Measurements from ENCODE around the gene CFP. TPM values are rescaled to one million over a fixed set of nuclear protein-coding genes. Genes with fewer than 3 reads are reported as not detected.
"Not testable (repeated sequence)": the region's sequence is repeated elsewhere in the genome, so short reads cannot be mapped to it uniquely, and the experiment has no call there.

CFP gene
- total RNA-seq (2022) (0.34 and 0.88 TPM in 2 replicates), Bru-seq, nascent RNA (percentile 27 among the genes with signal in this experiment), BruChase-seq, experiment 1, labeled RNA remaining after a 2-hour chase (percentile 33 among the genes with signal in this experiment), BruChase-seq, experiment 2, labeled RNA remaining after a 6-hour chase (percentile 36 among the genes with signal in this experiment)
- long read RNA-seq, result 0 reads

DNA sequence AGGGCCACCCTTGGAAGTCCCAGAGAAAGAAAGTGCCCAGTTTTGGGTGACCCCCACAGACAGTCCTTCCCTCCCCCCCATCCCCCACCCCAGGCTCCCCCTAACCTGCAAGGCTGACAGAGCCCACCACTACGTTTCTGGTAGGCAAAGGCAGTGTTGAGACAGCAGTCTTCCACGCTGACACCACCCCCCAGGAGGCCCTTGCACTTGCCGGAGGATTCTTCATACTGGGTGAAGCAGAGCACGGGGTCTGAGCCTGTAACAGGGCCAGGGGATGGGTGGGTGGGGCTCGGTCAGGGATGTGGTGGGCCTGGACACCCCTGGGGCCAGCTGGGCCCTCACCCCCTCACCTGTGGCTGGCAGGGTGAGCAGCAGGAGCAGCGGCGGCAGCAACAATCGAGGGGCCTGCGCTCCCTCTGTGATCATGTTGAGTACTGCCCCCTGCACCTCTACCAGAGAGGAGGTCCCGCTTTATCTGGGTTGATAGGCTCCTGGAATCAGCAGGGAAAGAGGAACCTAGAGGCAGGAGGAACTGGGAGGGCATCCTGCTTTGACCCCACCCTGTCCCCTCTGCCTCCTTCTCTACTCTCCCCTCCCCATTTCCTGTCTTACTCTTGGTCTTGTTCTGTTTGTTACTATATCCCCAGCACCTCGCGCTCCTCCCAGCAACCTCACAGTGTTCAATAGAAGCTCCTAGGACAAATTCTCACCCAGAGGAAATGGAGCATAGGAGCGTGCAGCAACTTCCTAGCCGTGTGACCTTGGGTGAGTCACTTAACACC lies at the start of gene CFP:
Gene CFP (minus strand): TSS at position 512 of the 782 bp plus-strand sequence. CDS start 86 bp downstream, at position 426.
- H3K9me3 ChIP-seq, result no peaks in the 10 kb centered on the region
- no TSS peak for BruUV-seq (replicated peaks)
- H3K27me3 Mint-ChIP-seq (ENCODE audit: insufficient read depth, unreplicated experiment), result no peaks in the 10 kb centered on the region
- no peak within 1 kb of the TSS for H3K4me3 Mint-ChIP-seq (ENCODE audit: unreplicated experiment)
- peak within 1 kb of the TSS; percentile 57 for H3K27ac Mint-ChIP-seq (ENCODE audit: unreplicated experiment)
- no peaks in the 10 kb centered on the region for H3K27me3 ChIP-seq (replicated peaks; ENCODE audit: control insufficient read depth, insufficient read depth, low read length)
- TF ChIP-seq, protein P1, sequence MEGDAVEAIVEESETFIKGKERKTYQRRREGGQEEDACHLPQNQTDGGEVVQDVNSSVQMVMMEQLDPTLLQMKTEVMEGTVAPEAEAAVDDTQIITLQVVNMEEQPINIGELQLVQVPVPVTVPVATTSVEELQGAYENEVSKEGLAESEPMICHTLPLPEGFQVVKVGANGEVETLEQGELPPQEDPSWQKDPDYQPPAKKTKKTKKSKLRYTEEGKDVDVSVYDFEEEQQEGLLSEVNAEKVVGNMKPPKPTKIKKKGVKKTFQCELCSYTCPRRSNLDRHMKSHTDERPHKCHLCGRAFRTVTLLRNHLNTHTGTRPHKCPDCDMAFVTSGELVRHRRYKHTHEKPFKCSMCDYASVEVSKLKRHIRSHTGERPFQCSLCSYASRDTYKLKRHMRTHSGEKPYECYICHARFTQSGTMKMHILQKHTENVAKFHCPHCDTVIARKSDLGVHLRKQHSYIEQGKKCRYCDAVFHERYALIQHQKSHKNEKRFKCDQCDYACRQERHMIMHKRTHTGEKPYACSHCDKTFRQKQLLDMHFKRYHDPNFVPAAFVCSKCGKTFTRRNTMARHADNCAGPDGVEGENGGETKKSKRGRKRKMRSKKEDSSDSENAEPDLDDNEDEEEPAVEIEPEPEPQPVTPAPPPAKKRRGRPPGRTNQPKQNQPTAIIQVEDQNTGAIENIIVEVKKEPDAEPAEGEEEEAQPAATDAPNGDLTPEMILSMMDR (IDR thresholded peaks at IDR 0.05; ENCODE audit: insufficient read depth in 1 of 2, low read depth in 1 of 2, low read length in 1 of 2, severe bottlenecking in 1 of 2, unreplicated experiment in 1 of 2), result no peak
- intact Hi-C loops (cut with micrococcal nuclease; ENCODE audit: unreplicated experiment), result loop anchor here (1.0 kb wide), 2 partner anchors 68 to 88 kb away; partner anchors contain the start of gene ARAF
- no peaks in the 10 kb centered on the region for H3K4me1 ChIP-seq
- DNase-seq, result no peak
- ChIA-PET CTCF (interaction anchor here (0.5 kb wide), 1 partner anchor 910 kb away, joined by 8 read pairs; the partner anchor contains the start of gene TBC1D25), POLR2A (no interaction called here)
- H3K4me1 Mint-ChIP-seq (ENCODE audit: low read depth, unreplicated experiment), result no peaks in the 10 kb centered on the region
- H3K4me3 ChIP-seq (ENCODE audit: low read depth, low read length), result no peak within 1 kb of the TSS
- no peaks in the 10 kb centered on the region for H3K36me3 ChIP-seq (ENCODE audit: control insufficient read depth, insufficient read depth, low read length)
- no peaks in the 10 kb centered on the region for H3K9me3 Mint-ChIP-seq (ENCODE audit: unreplicated experiment)
- H3K36me3 Mint-ChIP-seq (ENCODE audit: insufficient read depth, unreplicated experiment), result peaks cover 9% of the 10 kb centered on the region

DNA sequence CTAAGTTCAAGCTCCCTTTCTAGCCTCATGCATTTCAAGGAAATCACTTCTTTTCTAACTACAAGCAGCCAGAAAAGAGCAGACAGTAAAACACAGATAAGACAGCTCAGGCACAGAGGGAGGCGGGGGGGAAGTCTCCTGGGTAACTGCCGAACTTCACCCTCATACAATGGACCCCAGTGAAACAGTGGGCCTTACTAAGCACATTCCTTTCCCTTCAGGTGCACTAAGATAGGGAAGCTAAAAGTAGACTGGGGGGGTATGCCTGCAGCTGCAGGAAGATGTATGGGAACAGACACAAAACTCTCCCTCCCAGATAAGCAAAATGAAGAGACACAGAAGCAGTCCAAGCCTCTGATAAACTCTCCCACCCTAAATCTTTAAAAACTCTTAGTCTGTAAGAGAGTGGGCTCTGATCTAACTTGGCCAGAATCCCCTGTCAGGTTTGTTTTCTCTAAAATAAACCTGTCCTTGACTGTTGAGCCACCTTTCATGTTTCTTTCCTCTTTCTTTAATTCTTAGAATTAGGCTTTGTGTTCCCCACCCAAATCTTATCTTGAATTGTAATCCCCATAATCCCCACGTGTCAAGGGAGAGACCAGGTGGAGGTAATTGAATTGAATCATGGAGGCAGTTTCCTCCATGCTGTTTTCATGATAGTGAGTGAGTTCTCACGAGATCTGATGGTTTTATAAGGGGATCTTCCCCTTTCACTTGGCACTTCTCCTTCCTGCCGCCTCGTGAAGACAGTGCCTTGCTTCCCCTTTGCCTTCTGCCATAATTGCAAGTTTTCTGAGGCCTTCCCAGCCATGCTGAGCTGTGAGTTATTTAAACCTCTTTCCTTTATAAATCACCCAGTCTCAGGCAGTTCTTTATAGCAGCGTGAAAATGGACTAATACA lies 46.5 kb upstream of the CFP start:
- H3K27me3 Mint-ChIP-seq (ENCODE audit: insufficient read depth, unreplicated experiment); BruUV-seq (replicated peaks); H3K4me1 ChIP-seq; H3K36me3 Mint-ChIP-seq (ENCODE audit: insufficient read depth, unreplicated experiment); H3K9me3 ChIP-seq; intact Hi-C loops (cut with micrococcal nuclease; ENCODE audit: unreplicated experiment); H3K27ac Mint-ChIP-seq (ENCODE audit: unreplicated experiment); H3K4me3 ChIP-seq (ENCODE audit: low read depth, low read length); H3K4me3 Mint-ChIP-seq (ENCODE audit: unreplicated experiment); H3K27me3 ChIP-seq (replicated peaks; ENCODE audit: control insufficient read depth, insufficient read depth, low read length); DNase-seq; CTCF ChIA-PET; H3K9me3 Mint-ChIP-seq (ENCODE audit: unreplicated experiment); POLR2A ChIA-PET; H3K36me3 ChIP-seq (ENCODE audit: control insufficient read depth, insufficient read depth, low read length); H3K4me1 Mint-ChIP-seq (ENCODE audit: low read depth, unreplicated experiment): not testable (repeated sequence)

DNA sequence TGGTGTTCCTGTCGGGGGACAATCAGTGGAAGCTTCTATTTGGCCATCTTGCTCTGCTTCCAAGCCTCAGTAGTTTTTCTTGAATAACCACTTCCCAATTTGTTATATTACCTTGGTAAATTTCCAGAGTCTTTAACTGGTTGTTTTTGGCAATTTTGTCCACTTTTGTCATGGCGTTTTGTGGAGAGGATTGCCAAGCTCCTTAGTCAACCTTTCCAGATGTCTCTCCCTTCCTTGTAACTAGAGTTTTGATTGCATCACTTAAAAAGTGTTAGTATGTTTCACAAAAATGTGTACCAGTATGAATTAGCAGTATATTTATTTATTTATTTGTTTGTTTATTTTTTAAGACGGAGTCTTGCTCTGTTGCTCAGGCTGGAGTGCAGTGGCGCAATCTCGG lies 45.0 kb upstream of the CFP start:
- H3K36me3 Mint-ChIP-seq (ENCODE audit: insufficient read depth, unreplicated experiment), result no peaks in the 10 kb centered on the region
- H3K4me3 Mint-ChIP-seq (ENCODE audit: unreplicated experiment), result no peak overlapping the region
- no peak for DNase-seq
- H3K4me1 Mint-ChIP-seq (ENCODE audit: low read depth, unreplicated experiment), result no peaks in the 10 kb centered on the region
- no peaks in the 10 kb centered on the region for H3K36me3 ChIP-seq (ENCODE audit: control insufficient read depth, insufficient read depth, low read length)
- BruUV-seq (replicated peaks), result no TSS peak
- no peaks in the 10 kb centered on the region for H3K27me3 Mint-ChIP-seq (ENCODE audit: insufficient read depth, unreplicated experiment)
- H3K27me3 ChIP-seq (replicated peaks; ENCODE audit: control insufficient read depth, insufficient read depth, low read length), result no peaks in the 10 kb centered on the region
- H3K9me3 ChIP-seq, result no peaks in the 10 kb centered on the region
- no peak overlapping the region for H3K4me3 ChIP-seq (ENCODE audit: low read depth, low read length)
- ChIA-PET POLR2A (no interaction called here), CTCF (no interaction called here)
- TF ChIP-seq, protein P1 (IDR thresholded peaks at IDR 0.05; ENCODE audit: insufficient read depth in 1 of 2, low read depth in 1 of 2, low read length in 1 of 2, severe bottlenecking in 1 of 2, unreplicated experiment in 1 of 2), result no peak
- H3K27ac Mint-ChIP-seq (ENCODE audit: unreplicated experiment), result no peak overlapping the region
- no peaks in the 10 kb centered on the region for H3K9me3 Mint-ChIP-seq (ENCODE audit: unreplicated experiment)
- H3K4me1 ChIP-seq, result no peaks in the 10 kb centered on the region
- intact Hi-C loops (cut with micrococcal nuclease; ENCODE audit: unreplicated experiment), result no loop called here

DNA sequence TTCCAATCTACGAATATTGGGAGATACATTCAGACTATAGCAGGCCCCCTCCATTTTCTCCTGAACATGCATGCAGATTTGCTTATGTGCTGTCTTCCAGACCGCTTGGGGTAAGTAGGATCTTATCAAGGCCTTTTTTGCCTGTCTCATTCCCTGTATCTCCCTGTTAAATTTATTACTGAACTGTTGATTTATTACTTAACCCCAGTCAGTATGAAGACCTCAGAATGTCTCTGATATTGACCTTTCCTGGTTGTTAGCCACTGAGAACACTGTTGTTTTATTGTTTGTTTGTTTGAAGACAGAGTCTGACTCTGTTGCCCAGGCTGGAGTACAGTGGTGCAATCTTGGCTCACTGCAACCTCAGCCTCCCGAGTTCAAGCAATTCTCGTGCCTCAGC lies 36.1 kb upstream of the CFP start:
- BruUV-seq (replicated peaks); H3K9me3 Mint-ChIP-seq (ENCODE audit: unreplicated experiment); H3K27ac Mint-ChIP-seq (ENCODE audit: unreplicated experiment); H3K36me3 ChIP-seq (ENCODE audit: control insufficient read depth, insufficient read depth, low read length); DNase-seq; H3K4me3 Mint-ChIP-seq (ENCODE audit: unreplicated experiment); CTCF ChIA-PET; H3K36me3 Mint-ChIP-seq (ENCODE audit: insufficient read depth, unreplicated experiment); POLR2A ChIA-PET; H3K27me3 ChIP-seq (replicated peaks; ENCODE audit: control insufficient read depth, insufficient read depth, low read length); intact Hi-C loops (cut with micrococcal nuclease; ENCODE audit: unreplicated experiment); H3K9me3 ChIP-seq; H3K4me1 ChIP-seq; H3K4me1 Mint-ChIP-seq (ENCODE audit: low read depth, unreplicated experiment); H3K4me3 ChIP-seq (ENCODE audit: low read depth, low read length); H3K27me3 Mint-ChIP-seq (ENCODE audit: insufficient read depth, unreplicated experiment): not testable (repeated sequence)
